Tongue (tissue), 2 donors: ENCODE data around the gene CELSR1. TPM values are rescaled to one million over a fixed set of nuclear protein-coding genes. Genes with fewer than 3 reads are reported as not detected.
"Not testable (repeated sequence)": the region's sequence is repeated elsewhere in the genome, so short reads cannot be mapped to it uniquely, and the experiment has no call there.

Experiments used
- DNase-seq: peaks from one replicate; pipeline ENCODE4 v3.0.0-alpha.2; 2015
- total RNA-seq: library from RNA; depleted of rRNA; stranded (reverse); fragments of >200 nt; gene quantifications from one replicate; pipeline ENCODE4 v1.2.3, GENCODE V29; 2014

The CELSR1 gene
- total RNA-seq, 1 donor from 2014 or later = 18.1 TPM

DNA sequence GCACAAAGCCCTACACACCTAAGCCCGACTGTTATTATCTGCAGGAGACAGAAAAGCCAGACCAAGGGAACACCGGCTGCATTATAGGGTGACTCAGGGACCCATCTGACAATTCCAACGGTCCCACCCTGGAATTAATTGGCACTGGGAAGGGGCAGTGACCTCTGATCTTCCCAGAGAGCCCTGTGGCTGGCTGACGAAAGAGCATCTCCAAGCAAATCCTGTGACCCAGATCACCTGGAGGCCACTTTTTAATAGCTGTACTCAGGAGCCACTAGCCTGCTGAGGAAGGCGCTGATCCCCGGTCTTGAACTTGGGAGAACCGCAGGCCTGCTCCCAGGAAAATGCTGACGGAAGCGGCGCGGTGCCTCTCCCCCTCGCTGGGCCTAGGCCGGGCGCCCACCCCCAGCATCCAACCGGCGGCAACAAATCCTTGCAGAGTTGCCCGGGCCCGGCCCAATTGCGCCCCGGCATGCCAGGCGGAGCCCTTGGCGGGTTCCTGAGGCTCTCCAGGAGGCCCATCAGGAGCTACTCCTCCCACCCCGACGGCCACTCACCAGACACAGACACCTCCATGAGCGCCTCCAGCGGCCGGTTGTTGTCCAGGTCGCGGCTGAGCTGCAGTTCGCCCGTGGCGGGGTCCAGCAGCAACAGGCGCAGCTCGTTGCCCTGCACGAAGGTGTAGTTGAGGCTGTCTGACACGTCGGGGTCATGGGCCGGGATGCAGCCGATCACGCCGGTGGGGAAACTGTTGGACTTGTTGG, 4.2 kb downstream of the CELSR1 start:
- no peak for DNase-seq

DNA sequence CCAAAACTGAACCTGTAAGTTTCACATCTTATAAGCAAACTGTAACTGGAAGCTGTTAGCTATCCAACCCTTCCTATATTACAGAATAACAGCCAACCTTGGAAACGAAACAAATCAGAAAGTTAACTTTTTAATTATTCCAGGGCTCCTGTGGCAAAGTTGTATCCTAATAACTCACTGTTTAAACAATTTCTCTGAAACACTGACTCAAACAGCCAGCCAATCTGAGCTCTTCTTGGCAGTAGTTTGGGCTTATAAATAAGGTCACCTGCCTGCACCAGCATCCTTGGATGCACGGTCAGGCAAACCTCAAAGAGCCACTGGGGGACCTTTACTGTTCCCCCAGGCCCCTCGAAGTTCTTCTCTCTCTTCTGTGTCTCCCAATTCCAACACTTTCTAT, 5.0 kb downstream of the CELSR1 start:
- DNase-seq = no peak

DNA sequence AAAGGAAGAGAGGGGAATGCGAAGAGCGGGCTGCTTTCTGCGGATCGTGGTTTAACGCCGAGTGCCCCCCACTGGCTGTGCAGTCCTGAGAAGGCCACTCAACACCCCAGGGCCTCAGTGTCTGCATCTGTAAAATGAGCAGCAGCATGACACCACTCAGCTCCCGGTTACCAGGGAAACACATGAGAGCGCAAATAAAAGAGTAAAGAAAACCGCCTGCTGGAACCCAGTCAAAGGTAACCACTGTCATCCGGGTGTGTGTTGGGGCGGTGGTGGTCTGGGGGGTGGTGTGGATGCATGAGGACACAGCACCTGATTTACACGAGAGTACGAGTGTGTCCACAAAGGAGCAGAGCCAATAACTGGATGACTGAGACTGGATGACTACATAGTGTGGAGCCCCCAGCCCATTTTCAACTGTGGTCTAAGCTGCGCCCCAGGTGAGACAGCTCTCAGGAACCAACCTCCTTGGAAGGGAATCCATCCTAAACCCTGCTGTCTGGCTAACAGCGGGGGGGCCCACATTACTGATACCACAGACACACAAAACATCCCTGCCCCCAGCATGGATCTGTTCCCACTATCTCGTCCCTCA, 5.7 kb downstream of the CELSR1 start:
- no peak for DNase-seq

DNA sequence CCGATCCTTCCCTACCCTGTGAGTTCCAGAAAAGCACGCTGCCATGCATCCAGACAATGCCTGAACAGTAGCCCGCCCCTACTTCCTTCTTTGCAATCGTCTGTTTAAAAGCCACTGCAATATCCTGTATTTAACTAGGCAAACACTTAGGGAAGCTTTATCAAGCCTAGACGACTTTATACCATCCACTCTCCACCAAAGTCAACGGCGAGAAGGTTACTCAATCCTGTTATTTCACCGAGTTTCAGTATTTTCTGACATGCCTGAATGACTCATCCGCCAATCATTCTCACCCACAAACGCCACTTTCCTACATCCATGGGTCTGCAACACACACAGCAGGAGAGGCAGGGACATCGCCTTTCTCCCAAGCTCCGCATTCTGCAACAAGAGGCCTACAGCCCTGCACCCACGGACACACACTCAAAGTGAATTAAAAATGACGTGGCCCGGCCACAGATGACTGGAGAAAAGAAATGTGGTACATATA, 9.3 kb downstream of the CELSR1 start:
- no peak for DNase-seq

DNA sequence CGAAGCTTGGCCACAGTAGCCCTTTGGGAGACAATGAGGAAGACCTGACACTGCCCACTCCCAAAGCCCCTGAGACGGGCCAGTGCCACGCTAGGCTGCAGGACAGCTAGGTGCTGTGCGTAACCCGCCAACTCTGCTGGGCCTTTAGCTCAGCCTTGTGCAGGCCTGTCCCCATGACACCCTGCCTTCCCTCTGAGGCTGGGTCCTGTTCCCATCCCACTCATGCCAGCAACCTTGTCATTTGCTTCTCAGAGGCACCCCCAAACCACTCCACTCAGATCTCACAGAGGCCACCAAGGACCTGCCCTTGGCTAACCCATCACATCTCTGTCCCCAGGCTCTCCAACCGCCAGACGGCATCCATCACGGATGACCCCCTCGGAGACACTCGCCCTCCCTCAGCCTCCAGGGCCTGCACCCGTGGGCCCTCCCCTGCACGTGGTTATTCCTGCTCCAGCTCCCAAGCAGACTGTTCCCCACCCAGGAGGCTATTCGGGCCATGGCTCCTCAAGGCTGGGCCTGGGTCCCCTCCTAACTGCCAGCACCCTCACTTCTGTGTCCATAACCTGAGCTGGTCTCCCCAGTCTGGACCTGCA, 11.1 kb downstream of the CELSR1 start:
- no peak for DNase-seq

DNA sequence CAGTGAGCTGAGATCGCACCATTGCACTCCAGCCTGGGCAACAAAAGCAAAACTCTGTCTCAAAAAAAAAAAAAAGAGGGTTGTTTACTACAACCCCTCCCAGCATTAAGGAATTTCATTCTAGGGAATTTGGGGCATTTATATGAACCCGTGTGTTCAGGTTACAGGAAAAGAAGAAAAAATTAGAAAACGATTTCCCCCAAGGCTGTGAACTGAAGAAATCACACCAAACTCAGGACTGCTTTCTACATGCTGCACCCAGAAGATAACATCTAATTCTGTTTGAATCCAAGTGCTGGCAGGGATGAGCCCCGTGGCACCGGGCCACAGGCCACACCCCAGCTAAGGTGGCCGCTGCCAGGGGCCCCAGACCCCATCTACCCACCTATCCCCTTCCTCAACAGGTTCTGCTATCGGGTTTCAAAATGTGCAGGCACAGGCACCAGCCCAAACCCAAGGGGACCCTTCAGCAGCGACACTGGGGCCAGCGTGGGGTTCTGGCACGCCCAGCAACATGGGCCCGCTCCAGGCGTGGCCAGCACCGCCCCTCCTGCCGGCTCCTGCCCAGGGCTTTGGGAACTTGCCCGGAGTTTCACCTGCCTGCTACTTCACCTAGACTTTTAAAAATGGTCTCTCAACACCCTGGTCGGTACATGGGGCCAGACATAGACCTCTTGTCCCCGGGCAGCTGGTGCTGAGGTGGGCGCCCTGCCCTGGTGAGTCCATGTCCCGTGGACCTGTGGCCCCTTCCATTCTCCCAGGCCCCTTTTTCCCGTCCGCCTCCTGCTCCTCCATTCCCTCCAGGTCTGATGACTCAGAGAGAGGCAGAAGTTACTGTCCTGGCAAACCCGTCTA, 11.8 kb downstream of the CELSR1 start:
- no peak for DNase-seq

DNA sequence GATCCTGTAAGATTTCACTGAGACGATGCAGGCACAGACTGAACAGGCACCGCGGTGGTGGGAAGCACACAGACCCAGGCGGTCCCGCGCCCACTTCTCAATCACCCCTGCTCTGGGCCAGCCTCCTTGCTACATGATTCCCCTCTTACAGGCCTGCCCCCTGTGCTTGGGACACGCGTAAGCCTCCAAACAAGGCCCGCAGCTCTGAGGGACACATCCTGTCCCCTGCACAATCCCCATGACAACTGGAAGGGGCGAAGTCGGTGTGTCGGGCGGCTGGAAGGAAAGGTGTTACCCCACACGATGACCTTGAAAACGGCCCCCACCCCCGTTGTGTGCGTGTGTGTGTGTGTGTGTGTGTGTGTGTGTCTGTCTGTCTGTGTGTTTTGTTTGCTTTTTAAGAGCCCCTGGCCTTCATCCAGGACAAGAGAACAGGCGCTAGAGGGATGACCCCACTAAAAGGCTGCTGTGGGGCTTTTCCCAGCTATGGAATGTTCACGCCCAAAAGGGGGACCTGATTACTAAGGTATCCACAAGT, 13.1 kb downstream of the CELSR1 start:
- no peak for DNase-seq

DNA sequence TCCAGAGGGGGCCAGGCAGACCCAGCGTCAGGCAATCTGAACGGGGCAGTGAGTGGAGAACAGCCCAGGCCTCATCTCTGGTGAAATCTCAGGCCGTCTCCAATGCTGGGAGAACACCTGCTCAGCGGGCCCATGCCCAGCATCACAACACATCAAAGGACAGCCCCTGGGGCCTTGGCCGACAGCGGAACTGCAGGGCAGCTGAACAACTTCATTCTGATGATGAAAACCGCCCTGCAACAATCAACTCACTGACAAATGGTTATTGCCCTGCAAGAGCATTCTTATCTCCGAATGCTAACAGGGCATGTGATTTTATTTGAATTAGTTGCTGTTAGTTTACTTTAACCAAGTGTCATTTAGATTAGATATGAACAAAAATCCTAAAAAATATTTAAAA, 14.6 kb downstream of the CELSR1 start:
- DNase-seq = peak; percentile 35

DNA sequence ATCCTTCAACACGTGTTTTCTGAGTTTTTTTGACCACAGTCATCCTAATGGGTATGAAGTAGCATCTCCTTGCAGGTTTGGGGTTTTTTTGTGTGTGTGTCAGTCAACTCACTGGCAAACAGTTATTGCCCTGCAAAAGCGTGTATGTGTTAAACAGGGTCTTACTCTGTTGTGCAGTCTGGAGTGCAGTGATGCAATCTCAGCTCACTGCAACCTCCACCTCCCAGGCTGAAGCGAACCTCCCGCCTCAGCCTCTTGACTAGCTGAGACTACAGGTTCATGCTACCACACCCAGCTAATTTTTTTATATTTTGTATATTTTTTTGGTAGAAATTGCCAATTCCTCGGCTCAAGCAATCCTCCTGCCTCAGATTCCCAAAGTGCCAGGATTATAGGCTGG, 15.4 kb downstream of the CELSR1 start:
- no peak for DNase-seq

DNA sequence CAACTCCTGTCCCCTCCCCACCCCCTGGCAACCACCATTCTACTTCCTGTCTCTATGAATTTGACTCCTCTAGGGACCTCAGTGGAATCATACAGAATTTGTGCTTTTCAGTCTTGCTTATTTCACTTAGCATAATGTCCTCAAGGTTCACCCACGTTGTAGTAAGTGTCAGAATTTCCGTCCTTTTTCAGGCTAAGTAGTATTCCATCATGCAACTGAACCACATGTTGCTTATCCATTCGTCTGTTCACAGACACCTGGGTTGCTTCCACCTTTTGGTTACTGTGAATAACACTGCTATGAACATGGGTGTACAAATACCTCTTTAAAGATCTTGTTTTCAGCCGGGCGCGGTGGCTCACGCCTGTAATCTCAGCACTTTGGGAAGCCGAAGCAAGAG, 16.5 kb downstream of the CELSR1 start:
- no peak for DNase-seq

DNA sequence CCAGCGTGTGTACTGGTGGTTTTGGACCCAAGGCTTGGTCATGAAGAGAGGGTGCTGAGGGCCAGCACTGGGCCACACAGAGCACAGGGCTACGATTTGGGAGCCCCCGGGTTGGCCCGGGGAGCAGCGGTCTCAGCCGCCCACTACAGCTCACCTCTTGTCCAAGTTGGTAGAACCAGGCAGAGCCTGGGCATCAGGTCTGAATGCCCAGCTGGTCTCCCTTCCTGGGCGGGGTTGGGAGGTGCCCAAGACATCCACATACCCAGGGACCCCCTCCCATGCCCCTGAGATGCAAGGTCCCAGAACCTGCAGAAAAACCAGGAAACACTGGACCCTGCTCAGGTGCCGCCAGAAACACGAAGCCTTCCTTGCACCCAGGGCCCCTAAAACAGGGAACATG, 18.0 kb downstream of the CELSR1 start:
- DNase-seq = no peak

DNA sequence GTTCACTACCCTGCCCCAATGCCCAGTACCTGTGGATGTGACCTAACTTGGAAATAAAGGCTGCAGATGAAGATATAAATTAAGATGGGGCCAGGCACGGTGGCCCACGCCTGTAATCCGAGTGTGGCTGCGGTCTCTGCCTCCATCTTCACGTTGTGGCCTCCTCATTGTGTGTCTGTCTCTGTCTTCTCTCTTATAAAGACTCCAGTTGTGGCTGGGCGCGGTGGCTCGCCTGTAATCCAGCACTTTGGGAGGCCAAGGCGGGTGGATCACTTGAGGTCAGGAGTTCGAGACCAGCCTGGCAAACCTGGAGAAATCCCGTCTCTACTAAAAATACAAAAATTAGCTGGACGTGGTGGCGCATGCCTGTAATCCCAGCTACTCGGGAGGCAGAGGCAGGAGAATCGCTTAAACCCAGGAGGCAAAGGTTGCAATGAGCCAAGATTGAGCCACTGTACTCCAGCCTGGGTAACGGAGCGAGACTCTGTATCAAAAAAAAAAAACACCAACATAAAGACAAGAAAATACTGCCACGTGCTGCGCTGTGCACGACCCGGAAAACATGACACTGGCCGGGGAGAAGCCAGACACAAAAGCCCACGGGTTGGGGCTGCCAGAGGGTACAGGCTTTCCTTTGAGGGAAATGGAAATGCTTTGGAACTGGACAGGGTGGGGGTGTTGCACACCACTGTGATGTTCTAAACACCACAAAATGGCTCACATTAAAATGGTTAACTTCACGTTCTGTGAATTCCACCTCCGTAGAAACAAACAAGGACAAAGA, 18.7 kb downstream of the CELSR1 start:
- DNase-seq = no peak

DNA sequence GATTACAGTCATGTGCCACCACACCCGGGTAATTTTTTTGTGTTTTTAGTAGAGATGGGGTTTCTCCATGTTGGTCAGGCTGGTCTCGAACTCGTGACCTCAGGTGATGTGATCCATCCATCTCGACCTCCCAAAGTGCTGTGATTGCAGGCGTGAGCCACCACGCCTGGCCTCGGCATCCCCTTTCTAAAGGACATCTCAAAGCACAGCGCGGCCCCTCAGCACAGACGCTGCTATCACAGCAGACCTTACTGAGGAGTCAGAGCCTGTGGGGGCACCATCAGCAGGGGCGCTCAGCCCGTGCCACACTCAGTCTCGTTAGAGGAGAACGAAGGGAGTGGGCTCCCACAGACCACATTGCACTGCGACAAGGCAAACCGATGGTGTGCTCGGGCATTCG, 19.4 kb downstream of the CELSR1 start:
- DNase-seq = no peak

DNA sequence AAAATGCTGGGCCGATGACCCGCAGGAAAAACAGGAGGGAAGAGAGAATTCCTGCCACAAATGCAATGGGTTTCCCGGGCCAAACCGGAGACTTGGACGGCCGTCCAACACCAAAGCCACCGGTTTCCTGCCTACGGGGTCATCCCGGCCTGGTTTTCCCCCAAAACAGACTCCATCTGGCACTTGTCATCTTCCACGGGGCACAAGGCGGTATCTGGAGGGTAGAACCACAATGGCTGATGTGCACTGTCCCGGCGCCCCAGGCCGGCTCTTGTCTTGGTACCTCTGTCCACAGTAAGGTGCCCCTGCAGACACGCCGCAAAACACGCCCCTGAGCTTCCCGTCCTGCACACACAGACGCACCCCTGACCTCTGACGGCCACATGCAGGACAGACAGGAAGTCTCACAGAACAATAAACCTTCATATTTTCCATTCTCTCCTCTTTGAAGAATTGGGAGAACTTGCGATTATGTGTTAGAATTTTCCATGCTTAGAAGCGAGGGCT, 20.1 kb downstream of the CELSR1 start:
- DNase-seq = no peak

DNA sequence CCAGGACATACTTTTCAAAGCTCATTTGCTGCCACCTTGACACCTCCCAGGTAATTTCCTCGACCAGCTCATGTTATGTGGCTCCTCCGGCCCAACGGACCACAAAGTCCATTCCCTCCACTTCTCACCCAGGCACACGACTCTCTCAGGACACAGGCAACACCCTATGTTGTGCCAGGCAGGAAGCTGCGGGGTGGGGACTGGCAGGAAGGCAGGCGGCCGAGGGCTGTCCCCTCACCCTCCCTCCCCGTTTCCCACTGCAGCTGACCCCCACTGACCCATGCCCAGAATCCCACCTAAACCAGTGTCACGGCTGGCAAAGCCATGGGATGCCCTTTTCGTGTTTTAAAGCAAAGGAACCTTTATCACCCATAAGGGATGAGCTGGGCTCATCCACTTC, 20.8 kb downstream of the CELSR1 start:
- no peak for DNase-seq

DNA sequence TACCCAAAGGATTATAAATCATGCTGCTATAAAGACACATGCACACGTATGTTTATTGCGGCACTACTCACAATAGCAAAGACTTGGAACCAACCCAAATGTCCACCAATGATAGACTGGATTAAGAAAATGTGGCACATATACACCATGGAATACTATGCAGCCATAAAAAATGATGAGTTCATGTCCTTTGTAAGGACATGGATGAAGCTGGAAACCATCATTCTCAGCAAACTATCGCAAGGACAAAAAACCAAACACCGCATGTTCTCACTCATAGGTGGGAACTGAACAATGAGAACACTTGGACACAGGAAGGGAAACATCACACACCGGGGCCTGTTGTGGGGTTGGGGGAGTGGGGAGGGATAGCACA, 21.3 kb downstream of the CELSR1 start:
- not testable (repeated sequence) for DNase-seq

DNA sequence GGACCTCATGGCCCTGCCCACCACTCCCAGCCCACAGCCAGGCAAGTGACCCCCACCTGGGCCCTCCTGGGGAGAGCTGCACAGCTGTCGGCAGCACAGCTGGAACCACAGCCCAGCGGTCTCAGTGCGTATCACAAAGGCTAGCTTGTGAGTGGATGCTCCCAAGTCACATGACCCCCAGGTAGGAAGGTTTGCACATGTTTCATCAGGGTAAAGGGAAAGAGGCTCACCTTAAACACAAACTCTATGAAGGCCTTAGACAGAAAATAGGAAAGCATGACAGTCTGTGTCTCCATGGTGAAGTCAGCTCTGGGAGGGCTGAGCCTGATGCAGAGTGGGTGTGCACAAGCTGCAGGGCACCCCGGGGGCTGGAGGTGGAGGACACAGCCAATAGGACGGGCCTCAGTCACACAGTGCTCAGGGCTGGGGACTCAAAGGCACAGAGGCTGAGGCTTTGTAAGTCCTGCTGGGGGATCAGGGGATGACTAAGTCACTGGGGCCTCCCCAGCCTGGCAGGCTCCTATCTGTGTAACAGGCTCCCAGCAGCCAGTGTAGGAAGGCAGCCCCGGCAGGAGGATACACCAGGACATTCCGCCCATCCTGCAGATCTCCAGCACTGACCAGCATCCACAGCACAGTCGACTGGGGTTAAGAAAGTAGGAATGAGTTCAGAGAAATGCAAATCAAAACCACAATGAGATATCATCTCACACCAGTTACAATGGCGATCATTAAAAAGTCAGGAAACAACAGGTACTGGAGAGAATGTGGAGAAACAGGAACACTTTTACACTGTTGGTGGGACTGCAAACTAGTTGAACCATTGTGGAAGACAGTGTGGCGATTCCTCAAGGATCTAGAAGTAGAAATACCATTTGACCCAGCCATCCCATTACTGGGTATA, 22.0 kb downstream of the CELSR1 start:
- no peak for DNase-seq

DNA sequence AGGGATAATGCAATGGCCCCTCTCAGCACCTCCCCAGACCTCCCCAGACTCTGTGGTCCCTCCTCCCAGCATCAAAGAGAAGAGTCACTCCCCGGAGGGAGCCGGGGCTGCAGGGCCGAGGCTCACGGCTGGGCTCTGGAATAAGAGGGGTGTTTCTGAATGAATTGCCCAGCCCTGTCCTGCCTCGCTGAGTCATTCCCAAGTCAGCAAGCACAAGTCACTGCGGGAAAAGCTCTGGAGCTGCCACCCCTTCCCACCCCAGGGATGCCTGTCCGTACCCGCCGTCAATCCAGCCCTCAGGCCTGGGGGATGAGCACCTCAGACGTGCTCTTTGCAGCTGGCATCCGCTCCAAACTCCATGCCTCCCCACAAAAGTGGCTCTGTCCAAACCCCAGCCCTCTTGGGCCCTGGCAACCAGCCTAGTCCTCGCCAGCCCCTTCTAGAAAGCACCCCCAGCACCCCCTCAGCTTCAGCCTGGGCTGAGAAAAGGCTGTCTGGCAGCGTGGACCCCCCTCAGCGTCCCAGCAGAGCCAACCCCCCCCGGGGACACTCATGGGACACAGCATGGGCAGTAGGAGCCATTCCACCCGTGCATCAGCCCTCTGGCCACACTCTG, 22.7 kb downstream of the CELSR1 start:
- DNase-seq = peak; percentile 22

DNA sequence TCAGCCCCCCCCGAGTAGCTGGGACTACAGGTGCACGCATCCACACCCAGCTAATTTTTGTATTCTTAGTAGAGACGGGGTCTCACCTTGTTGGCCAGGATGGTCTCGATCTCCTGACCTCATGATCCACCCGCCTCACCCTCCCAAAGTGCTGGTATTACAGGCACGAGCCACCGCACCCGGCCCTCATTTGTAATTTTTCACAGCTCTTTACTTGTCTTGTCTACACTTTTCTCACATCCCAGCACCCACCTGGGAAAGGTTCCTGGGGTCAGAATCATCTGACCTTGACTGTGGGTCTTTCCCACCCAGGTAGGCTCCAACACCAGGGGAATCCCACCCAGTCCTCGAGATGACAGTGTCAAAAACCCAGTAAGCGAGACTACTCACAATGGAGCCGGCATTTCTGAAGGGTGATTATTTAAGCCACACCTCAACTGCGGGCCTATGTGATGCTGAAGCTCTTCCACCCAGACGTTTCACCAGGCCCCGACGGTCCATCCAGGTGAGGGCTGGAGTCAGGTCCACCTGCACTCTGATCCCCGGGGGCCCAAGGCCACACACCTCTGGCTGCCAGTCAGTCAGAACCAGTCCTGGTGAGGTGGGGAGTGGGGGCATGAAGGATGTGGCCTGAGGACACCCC, 23.4 kb downstream of the CELSR1 start:
- DNase-seq = no peak
